WTC11 (cell line): ENCODE data around the gene ABAT. TPM values are rescaled to one million over a fixed set of nuclear protein-coding genes. Genes with fewer than 3 reads are reported as not detected.
A peak's percentile ranks its signal among the peaks of the same experiment; 100 is the strongest.

Experiments
- ATAC-seq: fragments of 200-7000 bp; cut with Tn5 transposase; 2 replicates; pipeline ENCODE4 v1.10.0; 2021; ENCODE audit warnings: mild to moderate bottlenecking, moderate library complexity
- CTCF ChIA-PET: fragments of 300-600 bp; sonication (Branson Sonifier 250); formaldehyde crosslinking; loops from one replicate; lab custom pipeline; 2021; ENCODE audit warnings: antibody characterized with exemption; lab: Charles Lee
- POLR2A ChIA-PET: fragments of 350-600 bp; sonication (Branson Sonifier 250); formaldehyde crosslinking; loops from one replicate; lab custom pipeline; 2021; ENCODE audit warnings: antibody characterized with exemption; lab: Charles Lee
- DNase-seq: peaks from one replicate; pipeline ENCODE4 v3.0.0; 2021; ENCODE audit warnings: low spot score
- H3K27ac Mint-ChIP-seq: 2 replicates; pipeline ENCODE4 v1.8.0; 2021; ENCODE audit warnings: mixed read lengths
- H3K27me3 Mint-ChIP-seq: 2 replicates; pipeline ENCODE4 v1.8.0; 2021; ENCODE audit warnings: low read depth, mild to moderate bottlenecking, moderate library complexity, mixed read lengths
- H3K36me3 Mint-ChIP-seq: 2 replicates; pipeline ENCODE4 v1.8.0; 2021; ENCODE audit warnings: mixed read lengths
- H3K4me1 Mint-ChIP-seq: 2 replicates; pipeline ENCODE4 v1.8.0; 2022; ENCODE audit warnings: mixed read lengths
- H3K4me3 Mint-ChIP-seq: 2 replicates; pipeline ENCODE4 v1.8.0; 2021; ENCODE audit warnings: mild to moderate bottlenecking, moderate library complexity, mixed read lengths
- H3K9me3 Mint-ChIP-seq: 2 replicates; pipeline ENCODE4 v1.8.0; 2021; ENCODE audit warnings: mixed read lengths
- ATF3 ChIP-seq: sonication (generic); formaldehyde crosslinking; conservative IDR thresholded peaks from 2 replicates; pipeline ENCODE4 v1.8.1; 2022; ENCODE audit warnings: mild to moderate bottlenecking, missing genetic modification reagents
- ATF6 ChIP-seq: sonication (generic); formaldehyde crosslinking; IDR thresholded peaks from 2 replicates; pipeline ENCODE4 v1.8.1; 2023; ENCODE audit warnings: mild to moderate bottlenecking, missing genetic modification reagents
- CDX4 ChIP-seq: fragments of 250-450 bp; sonication (Bioruptor Pico); IDR thresholded peaks from 2 replicates; pipeline ENCODE4 v1.9.0; 2021; ENCODE audit warnings: moderate library complexity, mild to moderate bottlenecking, inconsistent platforms, borderline replicate concordance
- CREB1 ChIP-seq: sonication (generic); formaldehyde crosslinking; IDR thresholded peaks from 2 replicates; pipeline ENCODE4 v1.8.0; 2023; ENCODE audit warnings: mild to moderate bottlenecking, missing genetic modification reagents
- E2F1 ChIP-seq: sonication (generic); formaldehyde crosslinking; IDR thresholded peaks from 2 replicates; pipeline ENCODE4 v1.8.0; 2022; ENCODE audit warnings: mild to moderate bottlenecking, missing genetic modification reagents
- E2F5 ChIP-seq: sonication (generic); formaldehyde crosslinking; IDR thresholded peaks from 2 replicates; pipeline ENCODE4 v1.8.1; 2022; ENCODE audit warnings: mild to moderate bottlenecking, moderate library complexity, missing genetic modification reagents
- ERG ChIP-seq: fragments of 250-450 bp; sonication (Bioruptor Pico); IDR thresholded peaks from 2 replicates; pipeline ENCODE4 v1.8.0; 2021; ENCODE audit warnings: mild to moderate bottlenecking
- ETV6 ChIP-seq: sonication (generic); formaldehyde crosslinking; IDR thresholded peaks from 2 replicates; pipeline ENCODE4 v1.8.1; 2022; ENCODE audit warnings: mild to moderate bottlenecking, missing genetic modification reagents
- FOXK1 ChIP-seq: sonication (generic); formaldehyde crosslinking; IDR thresholded peaks from 2 replicates; pipeline ENCODE4 v1.8.0; 2022; ENCODE audit warnings: mild to moderate bottlenecking, moderate library complexity, missing genetic modification reagents
- FOXP1 ChIP-seq: sonication (generic); formaldehyde crosslinking; IDR thresholded peaks from 2 replicates; pipeline ENCODE4 v1.8.0; 2022; ENCODE audit warnings: missing genetic modification reagents, mild to moderate bottlenecking, moderate library complexity, borderline replicate concordance
- IRF2 ChIP-seq: sonication (generic); formaldehyde crosslinking; IDR thresholded peaks from 2 replicates; pipeline ENCODE4 v1.8.0; 2022; ENCODE audit warnings: low read depth, missing genetic modification reagents, borderline replicate concordance
- KAT7 ChIP-seq: sonication (generic); formaldehyde crosslinking; IDR thresholded peaks from 2 replicates; pipeline ENCODE4 v1.8.1; 2023; ENCODE audit warnings: missing genetic modification reagents, mild to moderate bottlenecking, borderline replicate concordance
- MLX ChIP-seq: sonication (generic); formaldehyde crosslinking; IDR thresholded peaks from 2 replicates; pipeline ENCODE4 v1.8.1; 2023; ENCODE audit warnings: mild to moderate bottlenecking, missing genetic modification reagents, moderate library complexity
- MXD4 ChIP-seq: fragments of 250-450 bp; sonication (Bioruptor Pico); IDR thresholded peaks from 2 replicates; pipeline ENCODE4 v1.8.0; 2021; ENCODE audit warnings: mild to moderate bottlenecking, moderate library complexity, borderline replicate concordance
- NR2C2 ChIP-seq: sonication (generic); formaldehyde crosslinking; IDR thresholded peaks from 2 replicates; pipeline ENCODE4 v1.8.0; 2022; ENCODE audit warnings: mild to moderate bottlenecking, missing genetic modification reagents
- RELA ChIP-seq: sonication (generic); formaldehyde crosslinking; IDR thresholded peaks from 2 replicates; pipeline ENCODE4 v1.8.1; 2022; ENCODE audit warnings: missing genetic modification reagents, mild to moderate bottlenecking, borderline replicate concordance
- ZNF232 ChIP-seq: sonication (generic); formaldehyde crosslinking; IDR thresholded peaks from 2 replicates; pipeline ENCODE4 v1.8.0; 2022; ENCODE audit warnings: mild to moderate bottlenecking, missing genetic modification reagents
- ZNF263 ChIP-seq: sonication (generic); formaldehyde crosslinking; IDR thresholded peaks from 2 replicates; pipeline ENCODE4 v1.8.1; 2022; ENCODE audit warnings: low read depth, mild to moderate bottlenecking, moderate library complexity, missing genetic modification reagents
- ZNF396 ChIP-seq: fragments of 250-450 bp; sonication (Bioruptor Pico); IDR thresholded peaks from 2 replicates; pipeline ENCODE4 v1.8.0; 2021; ENCODE audit warnings: mild to moderate bottlenecking, moderate library complexity, borderline replicate concordance
- ZNF416 ChIP-seq: fragments of 250-450 bp; sonication (Bioruptor Pico); IDR thresholded peaks from 2 replicates; pipeline ENCODE4 v1.9.0; 2021; ENCODE audit warnings: mild to moderate bottlenecking, inconsistent platforms
- ZNF423 ChIP-seq: fragments of 250-450 bp; sonication (Bioruptor Pico); IDR thresholded peaks from 2 replicates; pipeline ENCODE4 v2.1.2; 2022; ENCODE audit warnings: mild to moderate bottlenecking, moderate library complexity
- ZNF512 ChIP-seq: sonication (generic); formaldehyde crosslinking; IDR thresholded peaks from 2 replicates; pipeline ENCODE4 v1.8.1; 2022; ENCODE audit warnings: missing genetic modification reagents, borderline replicate concordance
- ZNF532 ChIP-seq: fragments of 250-450 bp; sonication (Bioruptor Pico); IDR thresholded peaks from 2 replicates; pipeline ENCODE4 v1.9.0; 2021; ENCODE audit warnings: mild to moderate bottlenecking, borderline replicate concordance
- ZNF671 ChIP-seq: fragments of 250-450 bp; sonication (Bioruptor Pico); IDR thresholded peaks from 2 replicates; pipeline ENCODE4 v1.8.0; 2021; ENCODE audit warnings: mild to moderate bottlenecking
- total RNA-seq: library from RNA; stranded (reverse); gene quantifications from 3 replicates; pipeline ENCODE4 v1.2.3, GENCODE V29; 2021

Gene ABAT
- total RNA-seq, 1 experiment from 2014 or later: 6.6 TPM

- H3K4me3 Mint-ChIP-seq: no peak overlapping the region
- H3K36me3 Mint-ChIP-seq: no peaks in the 10 kb centered on the region
- DNase-seq (no peak), ATAC-seq (peak; percentile 24; the same call in 1 of the 2 replicates)
- no peaks in the 10 kb centered on the region for H3K9me3 Mint-ChIP-seq
- H3K4me1 Mint-ChIP-seq: peaks cover 12% of the 10 kb centered on the region
- no peak for TF ChIP-seq E2F5 (CRISPR knock-in tag)
- TF ChIP-seq ATF3: no peak
- TF ChIP-seq RELA (CRISPR knock-in tag): no peak
- TF ChIP-seq E2F1 (CRISPR knock-in tag): no peak
- no peak for TF ChIP-seq ZNF423
- no peak for TF ChIP-seq ETV6
- TF ChIP-seq ZNF232 (CRISPR knock-in tag): no peak
- no peak for TF ChIP-seq ZNF396
- TF ChIP-seq ZNF532 (CRISPR knock-in tag): no peak
- no peak for TF ChIP-seq KAT7
- no peak for TF ChIP-seq NR2C2 (CRISPR knock-in tag)
- TF ChIP-seq ZNF416: no peak
- TF ChIP-seq FOXP1 (CRISPR knock-in tag): no peak
- TF ChIP-seq ATF6: no peak
- no peak for TF ChIP-seq ZNF512 (CRISPR knock-in tag)
- no peak for TF ChIP-seq FOXK1 (CRISPR knock-in tag)
- ChIA-PET POLR2A (no interaction called here), CTCF (interaction anchor here (0.9 to 1.5 kb wide), 2 partner anchors 28 to 222 kb away, joined by 3 read pairs; no protein-coding TSS in a partner anchor)
- H3K27me3 Mint-ChIP-seq: no peaks in the 10 kb centered on the region; the same call in 1 of the 2 replicates
- H3K27ac Mint-ChIP-seq: no peak overlapping the region
Observed at GRCh38 chr16:8714174-8714573, 39.8 kb downstream of the ABAT start.

- Mint-ChIP-seq H3K4me3 (no peak overlapping the region), H3K27me3 (no peaks in the 10 kb centered on the region; the same call in 1 of the 2 replicates), H3K4me1 (peaks cover 12% of the 10 kb centered on the region), H3K27ac (no peak overlapping the region), H3K9me3 (no peaks in the 10 kb centered on the region), H3K36me3 (no peaks in the 10 kb centered on the region)
- DNase-seq (no peak), ATAC-seq (no peak)
- CTCF ChIA-PET: interaction anchor here (1.5 kb wide), 1 partner anchor 28 kb away, joined by 3 read pairs; no protein-coding TSS in a partner anchor
- POLR2A ChIA-PET: no interaction called here
- TF ChIP-seq CDX4 (CRISPR knock-in tag) (no peak), ZNF263 (CRISPR knock-in tag) (no peak), ERG (no peak), CREB1 (no peak), IRF2 (CRISPR knock-in tag) (no peak), MXD4 (CRISPR knock-in tag) (no peak), MLX (CRISPR knock-in tag) (no peak), ZNF671 (CRISPR knock-in tag) (no peak)
Observed at GRCh38 chr16:8714807-8715206, 40.4 kb downstream of the ABAT start.
